NCI-H2196 treated with DMSO at 0.1 percent for 48 hours (cell line): ENCODE measurements around the gene TMIGD1.

ENCODE experiments used
- DNase-seq: peaks from one replicate; lab custom pipeline; 2025; ENCODE audit not compliant: unreplicated experiment; lab: John Stamatoyannopoulos, UW

The TMIGD1 gene

DNA sequence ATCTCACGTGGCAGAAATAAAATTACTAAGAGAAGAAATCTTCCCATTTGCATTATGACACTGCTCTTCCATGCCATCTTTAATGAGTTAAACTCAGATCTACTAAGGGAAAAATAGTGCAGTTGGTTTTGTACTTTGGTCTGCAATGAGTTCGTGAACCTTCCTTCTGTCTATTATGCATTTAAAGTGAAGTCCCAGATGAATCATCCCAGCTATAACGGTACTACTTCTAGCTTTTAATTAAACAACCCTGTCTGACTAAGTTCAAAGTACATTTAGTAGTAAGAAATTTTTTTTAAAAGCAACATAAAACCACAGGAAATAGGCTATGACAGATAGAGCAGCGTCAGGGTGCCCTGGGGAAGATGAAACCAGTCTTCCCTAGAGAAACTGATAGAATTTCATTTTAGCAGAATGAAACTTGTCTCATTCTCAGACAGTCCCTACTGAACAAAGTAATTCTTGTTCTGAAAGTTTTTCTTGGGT lies 1.8 kb downstream of the TMIGD1 start:
- no peak for DNase-seq

- DNase-seq: no peak
Observed at GRCh38 chr17:30326809-30327208, 7.0 kb downstream of the TMIGD1 start.

DNA sequence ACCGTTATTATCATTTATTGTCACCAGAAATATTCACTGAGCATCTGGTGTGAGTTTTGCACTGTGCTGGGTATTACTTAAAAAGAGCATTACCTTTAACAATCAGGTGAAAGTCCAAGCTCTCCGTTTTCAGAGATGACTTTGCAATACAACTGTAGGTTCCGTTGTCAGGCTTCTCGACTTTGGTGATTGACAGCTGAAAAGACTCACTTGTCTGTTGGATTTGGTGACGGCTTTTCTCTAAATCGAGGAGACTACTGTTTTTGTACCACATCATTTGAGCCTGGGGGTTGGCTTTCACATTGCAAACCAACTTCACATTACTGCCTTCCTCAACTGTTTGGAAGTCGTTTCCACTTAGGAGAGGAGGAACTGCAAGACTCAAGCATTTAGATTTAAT lies 9.1 kb downstream of the TMIGD1 start:
- DNase-seq: no peak

GRCh38 chr17:30323895-30324319 lies 9.9 kb downstream of the TMIGD1 start:
- no peak for DNase-seq

DNA sequence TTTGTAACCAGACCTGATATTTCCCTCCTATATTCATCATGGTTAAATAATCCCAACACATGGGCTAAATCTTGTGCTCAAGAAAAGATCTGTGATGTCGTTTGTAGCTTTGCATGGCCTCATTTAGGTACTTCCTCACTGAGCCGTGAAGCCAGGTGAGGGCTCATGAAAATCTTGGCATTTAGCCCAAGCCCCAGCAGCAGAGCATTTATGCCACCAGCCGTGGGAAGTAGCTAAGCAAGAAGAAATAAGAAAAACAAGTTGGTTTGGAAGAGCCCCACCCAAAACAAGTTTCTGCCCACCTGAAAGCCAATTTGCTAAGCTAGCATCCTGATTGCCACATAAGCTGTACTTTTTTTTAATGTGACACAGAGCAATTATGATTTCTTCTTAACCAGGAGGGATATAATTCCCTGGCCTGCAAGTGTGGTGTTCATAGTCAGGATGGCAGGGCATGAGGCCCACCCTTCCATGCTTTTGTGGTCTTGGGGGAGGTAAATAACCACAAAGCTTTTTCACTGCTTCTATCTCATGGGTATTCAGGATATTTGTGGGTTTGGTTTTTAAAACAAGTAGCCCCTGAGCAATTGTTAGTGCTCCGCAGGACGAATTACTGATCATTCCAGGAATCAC lies 10.5 kb downstream of the TMIGD1 start:
- no peak for DNase-seq

DNA sequence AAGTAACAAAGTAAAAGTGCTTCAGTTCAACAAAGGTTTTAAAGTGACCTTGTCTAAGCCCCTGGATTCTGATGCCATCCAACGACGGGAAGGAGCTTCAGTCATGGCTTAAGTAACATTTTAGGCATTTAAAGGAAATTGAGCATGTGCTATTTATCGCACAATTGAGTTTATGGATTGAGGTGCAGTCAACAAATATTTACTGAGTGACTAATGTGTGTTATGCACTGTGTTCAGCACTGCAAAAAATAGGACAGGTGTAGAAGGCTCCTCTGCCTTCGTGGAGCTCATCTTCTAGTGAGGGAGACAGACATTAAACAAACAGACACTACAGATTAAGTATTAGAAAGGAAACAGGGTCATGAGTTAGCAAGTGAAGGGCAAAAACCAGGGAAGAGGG lies 12.5 kb downstream of the TMIGD1 start:
- DNase-seq: no peak

- no peak for DNase-seq
Observed at GRCh38 chr17:30318155-30318554, 15.7 kb downstream of the TMIGD1 start.

DNA sequence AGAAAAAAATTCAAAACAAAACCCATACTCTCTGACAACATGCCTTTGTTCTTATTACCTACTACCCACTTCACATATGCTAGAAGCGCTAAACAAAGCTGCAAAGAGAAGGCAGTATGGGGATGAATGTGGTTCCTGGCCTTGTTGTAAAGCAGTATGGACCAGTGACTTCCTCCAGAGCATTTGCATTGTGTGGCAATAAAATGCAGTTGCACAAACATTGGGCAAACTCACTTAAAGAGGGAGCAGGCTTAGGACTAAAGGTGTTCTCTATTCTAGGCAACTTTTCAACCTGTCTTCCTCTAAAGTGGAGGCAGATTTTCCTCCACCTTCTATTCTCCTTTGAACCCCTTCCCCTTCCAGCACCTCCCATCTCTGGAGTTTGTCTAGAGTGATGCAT lies 17.1 kb downstream of the TMIGD1 start:
- DNase-seq: no peak

GRCh38 chr17:30315106-30315505 lies 18.8 kb downstream of the TMIGD1 start:
- no peak for DNase-seq

DNA sequence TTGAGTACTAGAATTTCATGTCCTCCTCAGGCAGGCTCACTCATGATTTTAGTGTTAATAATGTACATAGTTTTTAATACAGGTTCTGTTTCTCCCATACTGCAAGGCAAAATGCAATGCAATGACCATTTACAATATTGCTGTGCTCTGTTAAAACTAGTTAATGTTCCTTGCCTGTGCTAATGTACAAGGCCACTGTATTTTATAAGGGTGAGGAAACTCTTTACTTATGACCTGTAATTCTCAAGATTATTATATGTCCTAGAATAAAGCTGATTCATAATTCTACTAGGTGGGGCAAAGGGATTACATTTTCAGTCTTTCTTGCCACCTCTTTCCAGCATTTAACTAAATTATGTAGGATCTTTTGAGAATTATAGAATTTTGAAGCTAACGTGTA lies 19.4 kb downstream of the TMIGD1 start:
- DNase-seq: no peak

DNA sequence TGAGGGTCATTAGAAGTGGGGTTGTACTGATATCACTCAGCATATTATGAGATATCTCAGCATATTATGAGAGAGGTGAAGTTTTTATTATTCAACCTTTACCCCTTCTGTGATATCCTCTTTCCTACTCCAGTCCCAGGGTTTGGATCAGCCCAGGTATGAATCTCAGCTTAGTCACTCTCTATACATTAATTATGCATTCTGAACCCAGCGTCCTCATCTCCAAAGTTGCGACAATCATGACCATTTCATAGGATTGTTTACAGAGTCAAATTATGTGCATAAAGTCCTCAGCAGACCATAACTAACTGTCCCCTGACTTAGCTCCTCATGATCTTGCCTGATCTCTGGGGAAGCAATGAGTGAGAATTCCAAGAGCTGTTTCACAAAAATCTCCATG lies 21.6 kb downstream of the TMIGD1 start:
- DNase-seq: no peak

- no peak for DNase-seq
Observed at GRCh38 chr17:30310562-30310961, 23.3 kb downstream of the TMIGD1 start.

- no peak for DNase-seq
Observed at GRCh38 chr17:30309591-30309990, 24.3 kb downstream of the TMIGD1 start.

DNA sequence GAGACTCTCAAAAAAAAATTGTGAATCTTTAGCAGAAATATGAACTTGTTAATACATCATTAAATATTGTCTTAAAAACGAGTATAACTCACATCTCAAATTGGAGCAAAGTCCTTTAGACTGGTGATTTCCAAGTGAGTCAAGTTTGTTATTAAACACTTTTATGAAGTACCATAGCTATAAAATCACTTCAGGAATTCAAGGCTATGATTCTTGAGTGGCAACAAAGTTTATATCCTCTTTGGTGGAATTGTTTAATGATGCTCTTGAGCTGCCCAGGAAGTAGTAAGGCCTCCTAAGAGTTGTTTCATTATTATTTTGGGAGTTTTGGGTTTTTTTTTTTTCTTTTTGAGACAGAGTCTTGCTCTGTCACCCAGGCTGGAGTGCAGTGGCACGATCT lies 25.5 kb downstream of the TMIGD1 start:
- DNase-seq: no peak

DNA sequence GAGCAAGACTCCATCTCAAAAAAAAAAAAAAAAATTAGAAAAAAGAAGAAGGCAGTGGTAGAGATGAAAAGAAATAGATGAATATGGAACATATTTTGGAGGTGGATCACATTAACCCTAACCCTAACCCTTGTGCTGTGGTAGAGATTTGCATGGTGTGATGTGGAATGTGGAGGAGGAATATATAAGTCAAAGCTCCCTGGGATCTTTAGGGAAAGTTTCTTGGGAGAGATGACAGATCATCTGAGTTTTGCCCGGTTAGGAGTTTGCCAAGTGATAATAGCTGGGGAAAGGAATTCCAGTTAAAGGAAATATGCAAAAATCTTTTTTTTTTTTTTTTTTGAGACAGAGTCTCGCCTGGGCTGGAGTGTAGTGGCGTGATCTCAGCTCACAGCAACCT lies 29.1 kb downstream of the TMIGD1 start:
- DNase-seq: no peak

DNA sequence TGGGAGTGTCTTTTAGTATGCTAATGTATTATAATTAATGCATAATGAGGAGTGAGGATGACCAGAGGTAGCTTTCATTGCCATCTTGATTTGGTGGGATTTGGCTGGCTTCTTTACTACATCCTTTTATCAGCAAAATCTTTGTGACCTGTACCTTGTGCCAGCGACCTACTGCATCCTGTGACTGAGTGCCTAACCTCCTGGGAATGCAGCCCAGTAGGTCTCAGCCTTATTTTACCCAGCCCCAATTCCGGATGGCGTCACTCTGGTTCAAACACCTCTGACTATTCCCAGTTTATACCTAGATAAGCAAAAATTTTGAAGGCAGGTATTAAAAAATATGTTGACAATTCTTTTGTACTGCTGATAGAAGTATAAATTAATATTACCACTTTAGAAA lies 31.6 kb downstream of the TMIGD1 start:
- no peak for DNase-seq

DNA sequence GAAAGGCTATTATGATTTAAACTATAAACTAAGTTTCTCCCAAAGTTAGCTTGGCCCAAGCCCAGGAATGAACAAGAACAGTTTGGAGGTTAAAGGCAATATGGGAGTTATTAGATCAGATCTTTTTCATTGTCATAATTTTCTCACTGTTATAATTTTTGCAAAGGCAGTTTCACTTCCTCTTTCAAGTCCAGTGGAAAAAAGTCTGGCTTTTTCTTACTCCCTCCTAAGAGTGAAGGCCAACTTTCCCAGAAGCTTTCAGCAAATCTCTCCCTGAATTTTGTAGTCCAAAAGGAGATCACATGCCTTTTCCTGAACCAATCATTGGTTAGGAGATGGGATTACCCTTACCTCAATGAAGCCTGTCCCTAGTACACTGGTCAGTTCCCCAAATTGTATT lies 33.0 kb downstream of the TMIGD1 start:
- DNase-seq: no peak

DNA sequence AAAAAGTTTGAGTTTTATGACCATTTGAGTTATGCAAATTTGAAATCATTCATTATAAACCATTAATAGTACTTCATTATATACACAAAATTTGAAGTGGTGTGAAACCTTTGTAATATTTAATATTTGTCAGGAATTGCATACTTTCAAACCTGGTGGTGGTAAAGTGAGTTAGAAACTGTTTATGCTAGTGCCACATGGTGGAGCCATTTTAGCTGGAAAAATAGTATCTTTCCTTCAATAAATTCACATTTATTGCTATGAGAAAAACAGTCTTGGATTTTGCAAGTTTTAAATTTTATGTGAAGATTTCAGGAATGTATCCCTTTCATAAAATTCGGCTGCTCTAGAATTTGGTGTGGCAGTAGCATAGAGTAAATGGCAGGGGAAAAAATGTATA lies 34.9 kb downstream of the TMIGD1 start:
- DNase-seq: no peak

GRCh38 chr17:30297715-30298114 lies 36.1 kb downstream of the TMIGD1 start:
- DNase-seq: no peak

GRCh38 chr17:30296499-30297080 lies 37.3 kb downstream of the TMIGD1 start:
- no peak for DNase-seq

GRCh38 chr17:30292286-30292858 lies 41.5 kb downstream of the TMIGD1 start:
- DNase-seq: no peak

GRCh38 chr17:30291543-30292285 lies 42.1 kb downstream of the TMIGD1 start, which contains the start of gene BLMH:
TSS of gene BLMH (minus strand) at chr17:30291944. CDS start at chr17:30291819, 125 bp downstream.
- DNase-seq: no peak
